HCT116 (cell line): Measurements from ENCODE around the gene ANAPC7. TPM values are rescaled to one million over a fixed set of nuclear protein-coding genes. Genes with fewer than 3 reads are reported as not detected.

Experiments used
- ATAC-seq: fragments of 200-7000 bp; cut with Tn5 transposase; 2 replicates; pipeline ENCODE4 v1.9.1; 2020; ENCODE audit warnings: mild to moderate bottlenecking, moderate library complexity
- BruUV-seq: library from RNA; stranded (reverse); fragments of 400-500 nt; replicated peaks from 2 replicates; lab custom pipeline; 2021; lab: Mats Ljungman, UMichigan
- CTCF ChIA-PET: fragments of 300-600 bp; sonication (Branson Sonifier 250); formaldehyde crosslinking; loops from one replicate; lab custom pipeline; 2021; ENCODE audit warnings: antibody characterized with exemption; lab: Charles Lee
- POLR2A ChIA-PET: fragments of 300-600, 350-600 bp; sonication (Branson Sonifier 250); formaldehyde crosslinking; loops from one replicate; lab custom pipeline; 2021; ENCODE audit warnings: antibody characterized with exemption; lab: Charles Lee
- RAD21 ChIA-PET, 2 experiments: fragments of 300-600 bp; sonication (Branson Sonifier 250); formaldehyde crosslinking; loops; one replicate each; lab custom pipeline; 2023; ENCODE audit warnings: low total read pairs in 2 of 2; ENCODE audit not compliant: uncharacterized antibody in 2 of 2, unreplicated experiment in 2 of 2, low non-redundant PET in 1 of 2; lab: Charles Lee
- DNase-seq: peaks from one replicate; pipeline ENCODE4 v3.0.0-alpha.2; 2010; ENCODE audit warnings: low read depth, low spot score
- H2AFZ ChIP-seq: fragments of 200-600 bp; shearing (Covaris generic), sonication (generic); 2 replicates; pipeline ENCODE4 v1.6.1; 2017; ENCODE audit warnings: low read depth, mixed run types, mixed read lengths, antibody characterized with exemption, low read length; ENCODE audit not compliant: poor library complexity, severe bottlenecking
- H3K27ac ChIP-seq: 2 replicates; pipeline ENCODE4 v1.5.1; 2012; ENCODE audit warnings: low read depth, low read length
- H3K27me3 ChIP-seq: fragments of 200-600 bp; sonication (generic); 2 replicates; pipeline ENCODE4 v1.6.1; 2016; ENCODE audit warnings: mixed run types, low read length, mixed read lengths; ENCODE audit not compliant: insufficient read depth
- H3K36me3 ChIP-seq, 2 experiments: fragments of 200-500 bp in 1 of 2; fragments of 200-600 bp in 1 of 2; sonication (Bioruptor generic) in 1 of 2; sonication (generic) in 1 of 2; 2 replicates each; pipeline versions ENCODE4 v1.5.1 to v1.6.1; 2014 to 2016; ENCODE audit warnings: low read length in 2 of 2, inconsistent platforms in 1 of 2, mixed read lengths in 1 of 2, mixed run types in 1 of 2; ENCODE audit not compliant: insufficient read depth in 2 of 2, control insufficient read depth in 1 of 2
- H3K4me1 ChIP-seq, 2 experiments: fragments of 200-600 bp in 1 of 2; sonication (generic) in 1 of 2; 2 replicates each; pipeline versions ENCODE4 v1.5.1 to v1.6.1; 2012 to 2017; ENCODE audit warnings: low read length in 2 of 2, inconsistent platforms in 1 of 2, mild to moderate bottlenecking in 1 of 2, mixed read lengths in 1 of 2, mixed run types in 1 of 2, moderate library complexity in 1 of 2; ENCODE audit not compliant: insufficient read depth in 2 of 2, control insufficient read depth in 1 of 2
- H3K4me2 ChIP-seq: fragments of 200-600 bp; sonication (generic); 2 replicates; pipeline ENCODE4 v1.6.1; 2017; ENCODE audit warnings: mixed run types, low read length, mixed read lengths
- H3K4me3 ChIP-seq, 2 experiments: fragments of 200-600 bp in 1 of 2; sonication (generic) in 1 of 2; replicated peaks in 1 of 2; 2 replicates each; pipeline ENCODE4 v1.5.1; 2011 to 2016; ENCODE audit warnings: low read length in 2 of 2, control low read depth in 1 of 2, low read depth in 1 of 2, mild to moderate bottlenecking in 1 of 2, mixed read lengths in 1 of 2, mixed run types in 1 of 2
- H3K79me2 ChIP-seq: fragments of 200-600 bp; sonication (generic); 2 replicates; pipeline ENCODE4 v1.6.1; 2017; ENCODE audit warnings: mild to moderate bottlenecking, mixed run types, low read length, moderate library complexity, mixed read lengths; ENCODE audit not compliant: insufficient read depth
- H3K9ac ChIP-seq: fragments of 200-600 bp; sonication (generic); 2 replicates; pipeline ENCODE4 v1.6.1; 2016; ENCODE audit warnings: low read length, mixed read lengths
- H3K9me2 ChIP-seq: fragments of 200-600 bp; sonication (generic), shearing (Covaris generic); 2 replicates; pipeline ENCODE4 v1.6.1; 2017; ENCODE audit warnings: mixed run types, mild to moderate bottlenecking, moderate library complexity; ENCODE audit not compliant: insufficient read depth
- H3K9me3 ChIP-seq, 2 experiments: fragments of 200-500 bp in 1 of 2; fragments of 200-600 bp in 1 of 2; sonication (Bioruptor generic) in 1 of 2; sonication (generic) in 1 of 2; 2 replicates each; pipeline ENCODE4 v1.6.1; 2014 to 2017; ENCODE audit warnings: low read length in 2 of 2, mixed read lengths in 2 of 2, inconsistent platforms in 1 of 2, low read depth in 1 of 2, mild to moderate bottlenecking in 1 of 2, mixed run types in 1 of 2, moderate library complexity in 1 of 2; ENCODE audit not compliant: control insufficient read depth in 1 of 2, insufficient read depth in 1 of 2
- H4K20me1 ChIP-seq: fragments of 200-600 bp; sonication (generic), shearing (Covaris generic); 2 replicates; pipeline ENCODE4 v1.6.1; 2017; ENCODE audit warnings: mixed run types, mild to moderate bottlenecking, moderate library complexity; ENCODE audit not compliant: insufficient read depth
- CBX3 ChIP-seq: IDR thresholded peaks from 2 replicates; pipeline ENCODE4 v1.6.1; 2012; ENCODE audit warnings: low read depth
- CEBPB ChIP-seq: IDR thresholded peaks from 2 replicates; pipeline ENCODE4 v1.6.1; 2012; ENCODE audit warnings: low read depth
- EGR1 ChIP-seq: IDR thresholded peaks from 2 replicates; pipeline ENCODE4 v1.6.1; 2012; ENCODE audit warnings: low read depth
- ELF1 ChIP-seq: IDR thresholded peaks from 2 replicates; pipeline ENCODE4 v1.6.1; 2012; ENCODE audit warnings: low read depth, borderline replicate concordance
- EZH2 ChIP-seq: fragments of 200-600 bp; sonication (generic); IDR thresholded peaks from 2 replicates; pipeline ENCODE4 v1.6.1; 2017; ENCODE audit warnings: antibody characterized with exemption, mixed run types
- EZH2phosphoT487 ChIP-seq: fragments of 200-600 bp; IDR thresholded peaks from 2 replicates; pipeline ENCODE4 v1.6.1; 2018; ENCODE audit warnings: antibody characterized with exemption, borderline replicate concordance
- FOSL1 ChIP-seq: IDR thresholded peaks from 2 replicates; pipeline ENCODE4 v1.6.1; 2012; ENCODE audit warnings: low read depth
- JUND ChIP-seq: IDR thresholded peaks from 2 replicates; pipeline ENCODE4 v1.6.1; 2012
- POLR2AphosphoS5 ChIP-seq: IDR thresholded peaks from 2 replicates; pipeline ENCODE4 v1.6.1; 2011; ENCODE audit warnings: mild to moderate bottlenecking, low read depth, low read length, moderate library complexity
- SP1 ChIP-seq: IDR thresholded peaks from 2 replicates; pipeline ENCODE4 v1.6.1; 2012; ENCODE audit warnings: low read depth
- ZNF274 ChIP-seq: fragments of 200-500 bp; sonication (Bioruptor generic); IDR thresholded peaks from 2 replicates; pipeline ENCODE4 v1.6.1; 2014; ENCODE audit warnings: mild to moderate bottlenecking, low read depth, low read length, inconsistent platforms
- intact Hi-C: fragments of 100-400 bp; cut with micrococcal nuclease; formaldehyde crosslinking; loops from 2 replicates; pipeline ENCODE4 v1.10.0; 2022
- total RNA-seq: library from RNA; stranded (reverse); gene quantifications from one replicate; pipeline ENCODE4 v1.2.1, GENCODE V29; 2021; ENCODE audit not compliant: unreplicated experiment
- TF ChIP-seq, protein P1 (sequence below): IDR thresholded peaks from 2 replicates; pipeline ENCODE4 v1.6.1; 2011; ENCODE audit warnings: mild to moderate bottlenecking, low read length, moderate library complexity; ENCODE audit not compliant: insufficient replicate concordance; ENCODE audit errors: extremely low read depth
- TF ChIP-seq, protein P2 (sequence below): IDR thresholded peaks from 2 replicates; pipeline ENCODE4 v1.6.1; 2012; ENCODE audit warnings: low read depth

The ANAPC7 gene
- total RNA-seq, 1 experiment from 2014 or later, result 55.9 TPM

GRCh38 chr12:110365489-110366320 is 37.8 kb downstream of the ANAPC7 start:
- Histone ChIP-seq H3K9me3 (no peaks in the 10 kb centered on the region), H4K20me1 (no peaks in the 10 kb centered on the region), H2AFZ (no peak overlapping the region), H3K36me3 (no peaks in the 10 kb centered on the region), H3K9me2 (no peaks in the 10 kb centered on the region), H3K4me1 (no peaks in the 10 kb centered on the region), H3K27me3 (no peaks in the 10 kb centered on the region), H3K4me3 (no peak overlapping the region), H3K9ac (no peak overlapping the region), H3K27ac (no peak overlapping the region), H3K79me2 (no peaks in the 10 kb centered on the region), H3K4me2 (no peak overlapping the region)
- ATAC-seq (0 out of 2 replicates have a peak, but pooled peaks have one; percentile 15), DNase-seq (no peak)
- no TSS peak for BruUV-seq
- intact Hi-C loops, result no loop called here
- ChIA-PET CTCF (interaction anchor here (1.6 kb wide), 1 partner anchor 66 kb away, joined by 4 read pairs; no protein-coding TSS in a partner anchor), RAD21 (no interaction called here), POLR2A (interaction anchor here (0.7 kb wide), 1 partner anchor 17 kb away, joined by 3 read pairs; no protein-coding TSS in a partner anchor)
- TF ChIP-seq SP1 (no peak), EZH2phosphoT487 (no peak), ELF1 (no peak), EZH2 (no peak), ZNF274 (no peak)
- TF ChIP-seq, all 23 proteins: peak for 0

DNA sequence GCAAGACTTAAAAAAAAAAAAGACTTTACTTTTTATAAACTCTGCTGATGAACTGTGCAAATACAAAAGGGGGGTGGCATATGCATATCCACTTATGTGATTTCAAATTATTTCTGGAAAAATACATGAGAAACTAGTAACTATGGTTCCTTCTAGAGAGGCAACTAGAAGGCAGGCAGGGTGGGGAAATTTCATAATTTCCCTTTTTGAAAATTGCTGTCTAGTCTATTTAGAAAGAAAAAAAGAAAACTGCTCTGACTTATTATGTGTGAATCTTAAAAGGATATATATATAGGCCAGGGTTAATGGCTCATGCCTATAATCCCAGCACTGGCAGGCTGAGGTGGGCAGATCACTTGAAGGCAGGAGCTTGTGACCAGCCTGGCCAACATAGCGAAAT is 42.3 kb downstream of the ANAPC7 start:
- RAD21 ChIA-PET, result no interaction called here
- no peaks in the 10 kb centered on the region for H3K79me2 ChIP-seq
- H3K27ac ChIP-seq, result no peak overlapping the region
- intact Hi-C loops, result no loop called here
- POLR2A ChIA-PET, result no interaction called here
- H2AFZ ChIP-seq, result no peak overlapping the region
- no peaks in the 10 kb centered on the region for H3K27me3 ChIP-seq
- H3K9ac ChIP-seq, result no peak overlapping the region
- H3K9me3 ChIP-seq, result no peaks in the 10 kb centered on the region
- H4K20me1 ChIP-seq, result no peaks in the 10 kb centered on the region
- DNase-seq, result no peak
- no peaks in the 10 kb centered on the region for H3K9me2 ChIP-seq
- H3K4me1 ChIP-seq, result no peaks in the 10 kb centered on the region
- H3K36me3 ChIP-seq, result no peaks in the 10 kb centered on the region
- H3K4me2 ChIP-seq, result no peak overlapping the region
- H3K4me3 ChIP-seq, result no peak overlapping the region
- no TSS peak for BruUV-seq
- CTCF ChIA-PET, result no interaction called here
- no peak for ATAC-seq
- no peak for TF ChIP-seq POLR2AphosphoS5
- TF ChIP-seq, protein P1, sequence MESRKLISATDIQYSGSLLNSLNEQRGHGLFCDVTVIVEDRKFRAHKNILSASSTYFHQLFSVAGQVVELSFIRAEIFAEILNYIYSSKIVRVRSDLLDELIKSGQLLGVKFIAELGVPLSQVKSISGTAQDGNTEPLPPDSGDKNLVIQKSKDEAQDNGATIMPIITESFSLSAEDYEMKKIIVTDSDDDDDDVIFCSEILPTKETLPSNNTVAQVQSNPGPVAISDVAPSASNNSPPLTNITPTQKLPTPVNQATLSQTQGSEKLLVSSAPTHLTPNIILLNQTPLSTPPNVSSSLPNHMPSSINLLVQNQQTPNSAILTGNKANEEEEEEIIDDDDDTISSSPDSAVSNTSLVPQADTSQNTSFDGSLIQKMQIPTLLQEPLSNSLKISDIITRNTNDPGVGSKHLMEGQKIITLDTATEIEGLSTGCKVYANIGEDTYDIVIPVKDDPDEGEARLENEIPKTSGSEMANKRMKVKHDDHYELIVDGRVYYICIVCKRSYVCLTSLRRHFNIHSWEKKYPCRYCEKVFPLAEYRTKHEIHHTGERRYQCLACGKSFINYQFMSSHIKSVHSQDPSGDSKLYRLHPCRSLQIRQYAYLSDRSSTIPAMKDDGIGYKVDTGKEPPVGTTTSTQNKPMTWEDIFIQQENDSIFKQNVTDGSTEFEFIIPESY, result no peak
- no peak for TF ChIP-seq FOSL1
- TF ChIP-seq ELF1, result no peak
- no peak for TF ChIP-seq EZH2
- no peak for TF ChIP-seq CEBPB
- TF ChIP-seq, protein P2, sequence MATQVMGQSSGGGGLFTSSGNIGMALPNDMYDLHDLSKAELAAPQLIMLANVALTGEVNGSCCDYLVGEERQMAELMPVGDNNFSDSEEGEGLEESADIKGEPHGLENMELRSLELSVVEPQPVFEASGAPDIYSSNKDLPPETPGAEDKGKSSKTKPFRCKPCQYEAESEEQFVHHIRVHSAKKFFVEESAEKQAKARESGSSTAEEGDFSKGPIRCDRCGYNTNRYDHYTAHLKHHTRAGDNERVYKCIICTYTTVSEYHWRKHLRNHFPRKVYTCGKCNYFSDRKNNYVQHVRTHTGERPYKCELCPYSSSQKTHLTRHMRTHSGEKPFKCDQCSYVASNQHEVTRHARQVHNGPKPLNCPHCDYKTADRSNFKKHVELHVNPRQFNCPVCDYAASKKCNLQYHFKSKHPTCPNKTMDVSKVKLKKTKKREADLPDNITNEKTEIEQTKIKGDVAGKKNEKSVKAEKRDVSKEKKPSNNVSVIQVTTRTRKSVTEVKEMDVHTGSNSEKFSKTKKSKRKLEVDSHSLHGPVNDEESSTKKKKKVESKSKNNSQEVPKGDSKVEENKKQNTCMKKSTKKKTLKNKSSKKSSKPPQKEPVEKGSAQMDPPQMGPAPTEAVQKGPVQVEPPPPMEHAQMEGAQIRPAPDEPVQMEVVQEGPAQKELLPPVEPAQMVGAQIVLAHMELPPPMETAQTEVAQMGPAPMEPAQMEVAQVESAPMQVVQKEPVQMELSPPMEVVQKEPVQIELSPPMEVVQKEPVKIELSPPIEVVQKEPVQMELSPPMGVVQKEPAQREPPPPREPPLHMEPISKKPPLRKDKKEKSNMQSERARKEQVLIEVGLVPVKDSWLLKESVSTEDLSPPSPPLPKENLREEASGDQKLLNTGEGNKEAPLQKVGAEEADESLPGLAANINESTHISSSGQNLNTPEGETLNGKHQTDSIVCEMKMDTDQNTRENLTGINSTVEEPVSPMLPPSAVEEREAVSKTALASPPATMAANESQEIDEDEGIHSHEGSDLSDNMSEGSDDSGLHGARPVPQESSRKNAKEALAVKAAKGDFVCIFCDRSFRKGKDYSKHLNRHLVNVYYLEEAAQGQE, result no peak
- TF ChIP-seq EGR1, result no peak
- TF ChIP-seq ZNF274, result no peak
- no peak for TF ChIP-seq CBX3
- TF ChIP-seq JUND, result no peak
